ENCODE data around the gene TAGLN3. TPM values are rescaled to one million over a fixed set of nuclear protein-coding genes. Genes with fewer than 3 reads are reported as not detected.
A peak's percentile ranks its signal among the peaks of the same experiment; 100 is the strongest.

The TAGLN3 gene
- total RNA-seq, 2 experiments from 2014 or later, result 0.89 to 1.2 TPM

DNA sequence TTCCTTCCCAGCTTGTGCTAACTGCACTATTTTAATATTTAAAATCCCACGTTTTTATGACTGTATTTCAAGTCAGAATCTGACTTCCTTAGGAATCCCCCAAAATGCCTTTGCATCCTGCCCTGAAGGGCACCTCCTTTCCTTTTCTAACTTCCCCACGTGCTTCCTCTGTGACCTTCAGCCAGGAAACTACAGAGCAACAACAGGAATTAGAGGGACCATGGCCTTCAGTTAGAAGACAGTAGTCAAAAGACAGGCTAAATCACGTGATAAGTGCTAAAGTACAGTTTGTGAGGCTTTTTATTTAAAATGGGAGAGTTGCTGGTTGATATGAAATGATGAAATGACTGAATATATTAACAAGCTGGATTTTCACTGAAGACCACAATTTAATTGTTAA is 31.7 kb upstream of the TAGLN3 start:
- no peaks in the 10 kb centered on the region for H3K36me3 Mint-ChIP-seq (ENCODE audit: low read depth)
- no peak overlapping the region for H3K27ac Mint-ChIP-seq
- ATAC-seq (no peak), DNase-seq (no peak)
- H3K4me3 Mint-ChIP-seq, result no peak overlapping the region
- H3K9me3 Mint-ChIP-seq, result no peaks in the 10 kb centered on the region
- TF ChIP-seq, protein P1, sequence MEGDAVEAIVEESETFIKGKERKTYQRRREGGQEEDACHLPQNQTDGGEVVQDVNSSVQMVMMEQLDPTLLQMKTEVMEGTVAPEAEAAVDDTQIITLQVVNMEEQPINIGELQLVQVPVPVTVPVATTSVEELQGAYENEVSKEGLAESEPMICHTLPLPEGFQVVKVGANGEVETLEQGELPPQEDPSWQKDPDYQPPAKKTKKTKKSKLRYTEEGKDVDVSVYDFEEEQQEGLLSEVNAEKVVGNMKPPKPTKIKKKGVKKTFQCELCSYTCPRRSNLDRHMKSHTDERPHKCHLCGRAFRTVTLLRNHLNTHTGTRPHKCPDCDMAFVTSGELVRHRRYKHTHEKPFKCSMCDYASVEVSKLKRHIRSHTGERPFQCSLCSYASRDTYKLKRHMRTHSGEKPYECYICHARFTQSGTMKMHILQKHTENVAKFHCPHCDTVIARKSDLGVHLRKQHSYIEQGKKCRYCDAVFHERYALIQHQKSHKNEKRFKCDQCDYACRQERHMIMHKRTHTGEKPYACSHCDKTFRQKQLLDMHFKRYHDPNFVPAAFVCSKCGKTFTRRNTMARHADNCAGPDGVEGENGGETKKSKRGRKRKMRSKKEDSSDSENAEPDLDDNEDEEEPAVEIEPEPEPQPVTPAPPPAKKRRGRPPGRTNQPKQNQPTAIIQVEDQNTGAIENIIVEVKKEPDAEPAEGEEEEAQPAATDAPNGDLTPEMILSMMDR (IDR thresholded peaks at IDR 0.05), result no peak
- H3K27me3 Mint-ChIP-seq, result no peaks in the 10 kb centered on the region
- H3K4me1 Mint-ChIP-seq (ENCODE audit: low read depth), result peaks cover 20% of the 10 kb centered on the region
- intact Hi-C loops (cut with micrococcal nuclease), result loop anchor here (1.0 kb wide), 2 partner anchors 250 to 298 kb away; no protein-coding TSS in a partner anchor
- CTCF ChIA-PET, result interaction anchor here (0.6 to 16.4 kb wide), 31 partner anchors 11 to 298 kb away, joined by 3 to 318 read pairs (median 5); partner anchors contain the start of genes ABHD10 and PHLDB2
- POLR2A ChIA-PET, result interaction anchor here (0.7 to 1.3 kb wide), 3 partner anchors 11 to 71 kb away, joined by 3 to 4 read pairs (median 3); no protein-coding TSS in a partner anchor

DNA sequence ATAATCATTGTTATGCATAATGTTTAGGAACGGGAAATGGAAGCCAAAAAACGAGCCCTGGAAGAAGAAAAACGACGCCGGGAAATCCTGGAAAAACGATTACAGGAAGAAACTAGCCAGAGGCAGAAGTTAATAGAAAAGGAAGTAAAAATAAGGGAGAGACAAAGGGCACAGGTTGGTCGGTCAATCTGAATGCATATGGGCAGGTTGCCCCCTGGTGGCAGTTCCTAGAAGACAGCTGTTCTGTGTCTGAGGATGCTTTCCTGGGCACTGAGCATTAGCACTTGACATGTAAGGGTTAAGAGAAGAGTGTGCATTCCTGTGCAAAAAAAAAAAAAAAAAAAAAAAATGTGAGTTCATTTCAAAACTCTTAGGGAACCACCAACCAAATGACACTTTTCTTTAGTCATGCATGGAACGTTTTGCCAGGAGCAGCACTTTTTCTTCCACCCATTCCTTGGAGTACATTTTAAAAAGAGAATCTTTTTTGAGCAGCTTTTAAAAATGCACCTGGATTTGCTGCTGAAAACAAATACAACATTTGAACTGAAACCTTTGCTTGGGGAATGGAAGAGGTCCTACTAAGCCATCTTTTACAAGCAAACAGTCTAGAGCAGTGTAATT is 31.0 kb upstream of the TAGLN3 start:
- CTCF ChIA-PET, result interaction anchor here (0.7 to 16.4 kb wide), 37 partner anchors 11 to 723 kb away, joined by 3 to 318 read pairs (median 5); partner anchors contain the start of genes ABHD10 and PHLDB2
- Mint-ChIP-seq H3K9me3 (no peaks in the 10 kb centered on the region), H3K27me3 (no peaks in the 10 kb centered on the region), H3K4me1 (ENCODE audit: low read depth) (peaks cover 20% of the 10 kb centered on the region), H3K27ac (peak overlapping the region; percentile 57), H3K36me3 (ENCODE audit: low read depth) (no peaks in the 10 kb centered on the region), H3K4me3 (no peak overlapping the region)
- POLR2A ChIA-PET, result interaction anchor here (0.6 to 1.3 kb wide), 4 partner anchors 10 to 72 kb away, joined by 3 to 4 read pairs (median 3); no protein-coding TSS in a partner anchor
- peak; percentile 96 for ATAC-seq
- TF ChIP-seq, protein P1 (IDR thresholded peaks at IDR 0.05), result peak; percentile 87
- DNase-seq, result peak; percentile 94
- intact Hi-C loops (cut with micrococcal nuclease), result loop anchor here (1.0 kb wide), 2 partner anchors 250 to 298 kb away; no protein-coding TSS in a partner anchor

DNA sequence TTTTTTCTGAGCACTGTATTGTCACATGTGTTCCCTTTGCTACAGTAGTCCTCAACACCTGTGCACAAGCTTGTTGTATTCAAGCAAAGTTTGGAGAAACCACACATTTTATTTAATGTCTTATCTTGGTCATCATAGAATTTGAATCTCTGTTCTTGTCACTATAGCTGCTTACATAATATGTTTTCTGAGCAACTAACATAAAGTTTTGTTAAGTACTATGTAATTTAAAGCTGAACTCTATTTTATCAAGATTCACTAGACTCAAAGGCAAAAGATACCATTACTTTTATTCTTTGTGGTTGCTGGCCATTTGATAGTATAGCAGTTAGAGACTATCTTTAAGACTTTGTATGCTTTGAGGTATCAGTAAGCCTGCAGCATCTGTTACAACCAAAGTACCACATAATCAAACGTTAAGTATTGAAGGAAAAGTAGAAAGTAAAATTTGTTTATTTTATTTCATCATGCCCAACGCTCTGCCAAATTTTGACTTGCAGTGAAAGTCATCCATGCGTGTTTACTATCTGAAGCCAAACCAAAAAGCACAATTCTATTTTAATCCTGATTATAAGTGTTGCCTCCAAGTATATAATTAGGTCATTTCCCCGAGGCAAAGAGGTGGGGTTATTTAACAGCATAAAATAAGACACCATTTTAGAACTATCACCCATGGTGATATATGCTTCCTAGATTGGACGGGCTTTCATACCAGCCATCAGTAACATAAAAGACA is 30.2 kb upstream of the TAGLN3 start:
- intact Hi-C loops (cut with micrococcal nuclease), result no loop called here
- H3K9me3 Mint-ChIP-seq, result no peaks in the 10 kb centered on the region
- CTCF ChIA-PET, result interaction anchor here (0.6 to 16.4 kb wide), 37 partner anchors 10 to 724 kb away, joined by 3 to 318 read pairs (median 5); partner anchors contain the start of genes ABHD10 and PHLDB2
- no peak overlapping the region for H3K27ac Mint-ChIP-seq
- TF ChIP-seq, protein P1 (IDR thresholded peaks at IDR 0.05), result no peak
- DNase-seq (no peak), ATAC-seq (no peak)
- no peaks in the 10 kb centered on the region for H3K36me3 Mint-ChIP-seq (ENCODE audit: low read depth)
- no peaks in the 10 kb centered on the region for H3K27me3 Mint-ChIP-seq
- H3K4me3 Mint-ChIP-seq, result no peak overlapping the region
- POLR2A ChIA-PET, result interaction anchor here (1.1 to 1.3 kb wide), 2 partner anchors 72 to 269 kb away, joined by 3 to 4 read pairs; no protein-coding TSS in a partner anchor
- H3K4me1 Mint-ChIP-seq (ENCODE audit: low read depth), result peaks cover 13% of the 10 kb centered on the region

DNA sequence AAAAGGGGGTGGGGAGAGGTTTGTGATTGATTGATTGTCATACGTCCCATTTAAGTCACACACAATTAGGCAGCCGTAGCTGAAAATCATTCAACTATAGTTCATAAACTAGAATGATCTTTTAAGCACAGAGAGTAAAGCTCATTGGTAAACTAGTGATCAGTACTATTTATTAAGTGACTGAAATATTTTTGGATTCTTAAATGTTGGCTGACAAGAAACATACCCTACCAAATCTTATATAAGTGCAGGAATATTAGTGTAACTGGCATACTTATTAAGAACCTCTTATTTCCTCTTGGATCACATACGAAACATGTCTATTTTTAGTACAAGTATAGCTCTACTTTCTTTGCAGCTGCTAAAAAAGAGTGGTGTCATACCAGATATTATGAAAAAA is 28.3 kb upstream of the TAGLN3 start:
- CTCF ChIA-PET, result interaction anchor here (0.6 to 16.4 kb wide), 8 partner anchors 19 to 301 kb away, joined by 3 to 318 read pairs (median 4); no protein-coding TSS in a partner anchor
- Mint-ChIP-seq H3K4me1 (ENCODE audit: low read depth) (peaks cover 13% of the 10 kb centered on the region), H3K36me3 (ENCODE audit: low read depth) (no peaks in the 10 kb centered on the region), H3K4me3 (no peak overlapping the region), H3K27ac (no peak overlapping the region), H3K9me3 (no peaks in the 10 kb centered on the region), H3K27me3 (no peaks in the 10 kb centered on the region)
- POLR2A ChIA-PET, result no interaction called here
- DNase-seq, result no peak
- no peak for ATAC-seq
- TF ChIP-seq, protein P1 (IDR thresholded peaks at IDR 0.05), result no peak
- intact Hi-C loops (cut with micrococcal nuclease), result no loop called here
